Fibroblast of villous mesenchyme (primary cell): ENCODE results near the gene UBQLN1. TPM values are rescaled to one million over a fixed set of nuclear protein-coding genes. Genes with fewer than 3 reads are reported as not detected.
"Not testable (repeated sequence)": the region's sequence is repeated elsewhere in the genome, so short reads cannot be mapped to it uniquely, and the experiment has no call there.

ENCODE experiments used
- DNase-seq: peaks from one replicate; pipeline ENCODE4 v3.0.0-alpha.2; 2010; ENCODE audit warnings: low read depth
- H3K4me3 ChIP-seq: 2 replicates; pipeline ENCODE4 v1.5.1; 2011; ENCODE audit warnings: low read depth, mild to moderate bottlenecking, low read length
- total RNA-seq: library from RNA; depleted of rRNA; stranded (reverse); fragments of >200 nt; gene quantifications from 2 replicates; pipeline ENCODE4 v1.2.3, GENCODE V29; 2012
- TF ChIP-seq, protein P1 (sequence below): IDR thresholded peaks from 2 replicates; pipeline ENCODE4 v1.5.1; 2012; ENCODE audit warnings: low read depth, mild to moderate bottlenecking, low read length; ENCODE audit not compliant: insufficient read depth

The UBQLN1 gene
- total RNA-seq, 1 donor = 133 TPM

DNA sequence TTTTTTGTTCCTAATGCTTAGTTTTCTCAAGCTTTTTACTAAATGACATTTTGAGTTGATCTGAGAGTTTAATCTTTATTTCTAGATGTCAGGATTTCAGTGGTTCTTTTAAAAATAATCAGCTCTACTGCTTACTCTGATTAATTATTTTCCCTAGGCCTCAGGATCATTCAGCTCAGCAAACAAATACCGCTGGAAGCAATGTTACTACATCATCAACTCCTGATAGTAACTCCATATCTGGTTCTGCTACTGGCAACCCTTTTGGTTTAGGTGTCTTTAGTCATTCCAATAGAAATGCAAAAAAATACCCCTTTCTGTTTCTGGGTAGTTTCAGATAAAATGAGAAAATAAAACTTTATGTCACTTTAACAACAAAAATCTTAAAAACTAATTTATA is 90.5 kb downstream of the UBQLN1 start:
- no peak for DNase-seq
- H3K4me3 ChIP-seq = no peak overlapping the region
- TF ChIP-seq, protein P1, sequence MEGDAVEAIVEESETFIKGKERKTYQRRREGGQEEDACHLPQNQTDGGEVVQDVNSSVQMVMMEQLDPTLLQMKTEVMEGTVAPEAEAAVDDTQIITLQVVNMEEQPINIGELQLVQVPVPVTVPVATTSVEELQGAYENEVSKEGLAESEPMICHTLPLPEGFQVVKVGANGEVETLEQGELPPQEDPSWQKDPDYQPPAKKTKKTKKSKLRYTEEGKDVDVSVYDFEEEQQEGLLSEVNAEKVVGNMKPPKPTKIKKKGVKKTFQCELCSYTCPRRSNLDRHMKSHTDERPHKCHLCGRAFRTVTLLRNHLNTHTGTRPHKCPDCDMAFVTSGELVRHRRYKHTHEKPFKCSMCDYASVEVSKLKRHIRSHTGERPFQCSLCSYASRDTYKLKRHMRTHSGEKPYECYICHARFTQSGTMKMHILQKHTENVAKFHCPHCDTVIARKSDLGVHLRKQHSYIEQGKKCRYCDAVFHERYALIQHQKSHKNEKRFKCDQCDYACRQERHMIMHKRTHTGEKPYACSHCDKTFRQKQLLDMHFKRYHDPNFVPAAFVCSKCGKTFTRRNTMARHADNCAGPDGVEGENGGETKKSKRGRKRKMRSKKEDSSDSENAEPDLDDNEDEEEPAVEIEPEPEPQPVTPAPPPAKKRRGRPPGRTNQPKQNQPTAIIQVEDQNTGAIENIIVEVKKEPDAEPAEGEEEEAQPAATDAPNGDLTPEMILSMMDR = no peak

DNA sequence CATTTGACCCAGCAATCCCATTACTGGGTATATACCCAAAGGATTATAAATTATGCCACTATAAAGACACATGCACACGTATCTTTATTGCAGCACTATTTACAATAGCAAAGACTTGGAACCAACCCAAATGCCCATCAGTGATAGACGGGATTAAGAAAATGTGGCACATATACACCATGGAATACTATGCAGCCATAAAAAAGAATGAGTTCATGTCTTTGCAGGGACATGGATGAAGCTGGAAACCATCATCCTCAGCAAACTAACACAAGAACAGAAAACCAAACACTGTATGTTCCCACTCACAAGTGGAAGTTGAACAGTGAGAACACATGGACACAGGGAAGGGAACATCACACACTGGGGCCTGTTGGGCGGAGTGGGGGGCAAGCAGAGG is 94.5 kb downstream of the UBQLN1 start:
- not testable (repeated sequence) for DNase-seq, H3K4me3 ChIP-seq

Other genes starting within 250 kb of the UBQLN1 start
- gene FRMD3, start 169.6 kb downstream of the UBQLN1 start, total RNA-seq = 0.64 and 0.86 TPM in 2 replicates
- gene IDNK, start 84.8 kb downstream of the UBQLN1 start, total RNA-seq = 3.0 and 4.2 TPM in 2 replicates
- gene GKAP1, start 109.8 kb upstream of the UBQLN1 start, total RNA-seq = 0.97 and 2.2 TPM in 2 replicates
- 2.9 and 3.9 TPM in 2 replicates for gene KIF27, start 213.5 kb upstream of the UBQLN1 start, total RNA-seq